ENCODE results near the gene TSPAN9.

TSPAN9 gene

GRCh38 chr12:3230758-3231375 lies 153.7 kb downstream of the TSPAN9 start:
- peaks cover 0 to 11% (median 7%) of the 10 kb centered on the region in 11 experiments; a peak in 14 of 22 replicates for H3K9me3 ChIP-seq (replicated peaks in 1 of 11)
- H3K9ac ChIP-seq, result peak overlapping the region in 4 of 11 experiments; percentile 74 to 86 (median 82); a peak in 8 of 22 replicates
- H3K27ac ChIP-seq, result peak overlapping the region in 6 of 11 experiments; percentile 88 to 98 (median 95); a peak in 9 of 22 replicates
- H3K4me1 ChIP-seq, result peaks cover 28 to 95% (median 83%) of the 10 kb centered on the region in 10 experiments
- no peaks in the 10 kb centered on the region; a peak in 1 of 22 replicates for H4K20me1 ChIP-seq
- H3K27me3 ChIP-seq, result peaks cover 0 to 6% (median 0%) of the 10 kb centered on the region in 11 experiments; a peak in 2 of 22 replicates
- TF ChIP-seq Cebpa-rat (IDR thresholded peaks at IDR 0.05), result no peak
- peak overlapping the region in 9 of 11 experiments; percentile 61 to 92 (median 84); a peak in 17 of 22 replicates for H3K4me2 ChIP-seq
- H3K4me3 ChIP-seq, result peak overlapping the region in 1 of 10 experiments; percentile 1; a peak in 1 of 20 replicates
- H3K36me3 ChIP-seq, result peaks cover 0 to 3% (median 0%) of the 10 kb centered on the region in 11 experiments; a peak in 1 of 22 replicates

- H3K27me3 ChIP-seq, result peaks cover 0 to 6% (median 0%) of the 10 kb centered on the region in 11 experiments; a peak in 2 of 22 replicates
- peaks cover 0 to 3% (median 0%) of the 10 kb centered on the region in 11 experiments; a peak in 1 of 22 replicates for H3K36me3 ChIP-seq
- peak overlapping the region in 4 of 11 experiments; percentile 12 to 86 (median 32); a peak in 6 of 22 replicates for H3K9ac ChIP-seq
- peak overlapping the region in 5 of 11 experiments; percentile 7 to 98 (median 97); a peak in 7 of 22 replicates for H3K27ac ChIP-seq
- peaks cover 22 to 95% (median 83%) of the 10 kb centered on the region in 10 experiments for H3K4me1 ChIP-seq
- no peak for TF ChIP-seq Cebpa-rat (IDR thresholded peaks at IDR 0.05)
- no peak overlapping the region for H3K4me3 ChIP-seq
- peaks cover 0 to 4% (median 0%) of the 10 kb centered on the region in 11 experiments; a peak in 2 of 22 replicates for H4K20me1 ChIP-seq
- H3K9me3 ChIP-seq (replicated peaks in 1 of 11), result peaks cover 0 to 11% (median 7%) of the 10 kb centered on the region in 11 experiments; a peak in 14 of 22 replicates
- peak overlapping the region in 9 of 11 experiments; percentile 61 to 92 (median 84); a peak in 17 of 22 replicates for H3K4me2 ChIP-seq
Observed at GRCh38 chr12:3231399-3231876, 154.3 kb downstream of the TSPAN9 start.

GRCh38 chr12:3233797-3234196 lies 156.6 kb downstream of the TSPAN9 start:
- Histone ChIP-seq H3K27ac (no peak overlapping the region), H3K9ac (no peak overlapping the region), H3K4me2 (peak overlapping the region in 2 of 11 experiments; percentile 1 to 2; a peak in 3 of 22 replicates), H3K27me3 (0 out of 22 replicates have a peak, but pooled peaks cover 0 to 10% (median 0%) of the 10 kb centered on the region in 11 experiments), H3K9me3 (replicated peaks in 1 of 11) (peaks cover 0 to 4% (median 2%) of the 10 kb centered on the region in 11 experiments; a peak in 14 of 22 replicates), H3K4me3 (no peak overlapping the region), H3K36me3 (peaks cover 0 to under 1% (median 0%) of the 10 kb centered on the region in 11 experiments; a peak in 1 of 22 replicates), H4K20me1 (peaks cover 0 to 6% (median 0%) of the 10 kb centered on the region in 11 experiments; a peak in 2 of 22 replicates), H3K4me1 (peaks cover 12 to 95% (median 83%) of the 10 kb centered on the region in 10 experiments; a peak in 19 of 20 replicates)
- TF ChIP-seq Cebpa-rat (IDR thresholded peaks at IDR 0.05), result no peak

GRCh38 chr12:3236345-3237187 lies 159.4 kb downstream of the TSPAN9 start:
- Histone ChIP-seq H3K4me2 (peak overlapping the region in 10 of 11 experiments; percentile 12 to 73 (median 57); a peak in 19 of 22 replicates), H3K27me3 (0 out of 22 replicates have a peak, but pooled peaks cover 0 to 4% (median 0%) of the 10 kb centered on the region in 11 experiments), H3K4me3 (no peak overlapping the region), H3K36me3 (no peaks in the 10 kb centered on the region), H3K27ac (no peak overlapping the region), H4K20me1 (peaks cover 0 to 6% (median 0%) of the 10 kb centered on the region in 11 experiments; a peak in 2 of 22 replicates), H3K9ac (peak overlapping the region in 1 of 11 experiments; percentile 36; a peak in 1 of 22 replicates), H3K9me3 (replicated peaks in 1 of 11) (no peaks in the 10 kb centered on the region), H3K4me1 (peaks cover 0 to 77% (median 60%) of the 10 kb centered on the region in 10 experiments; a peak in 19 of 20 replicates)
- no peak for TF ChIP-seq Cebpa-rat (IDR thresholded peaks at IDR 0.05)

- Histone ChIP-seq H3K9me3 (replicated peaks in 1 of 11) (no peaks in the 10 kb centered on the region), H3K4me1 (peaks cover 2 to 77% (median 58%) of the 10 kb centered on the region in 10 experiments; a peak in 19 of 20 replicates), H4K20me1 (peaks cover 0 to 9% (median 0%) of the 10 kb centered on the region in 11 experiments; a peak in 2 of 22 replicates), H3K27ac (no peak overlapping the region), H3K27me3 (0 out of 22 replicates have a peak, but pooled peaks cover 0 to 4% (median 0%) of the 10 kb centered on the region in 11 experiments), H3K4me3 (no peak overlapping the region), H3K36me3 (no peaks in the 10 kb centered on the region), H3K9ac (0 out of 22 replicates have a peak overlapping the region, but pooled peaks of 1 of the 11 experiments have one; percentile 7), H3K4me2 (peak overlapping the region in 10 of 11 experiments; percentile 1 to 73 (median 57); a peak in 19 of 22 replicates)
- TF ChIP-seq Cebpa-rat (IDR thresholded peaks at IDR 0.05), result no peak
Observed at GRCh38 chr12:3238196-3238595, 161.0 kb downstream of the TSPAN9 start.

- Histone ChIP-seq H3K9ac (no peak overlapping the region), H3K9me3 (replicated peaks in 1 of 11) (peaks cover 0 to 13% (median 0%) of the 10 kb centered on the region in 11 experiments; a peak in 4 of 22 replicates), H3K27me3 (0 out of 22 replicates have a peak, but pooled peaks cover 0 to 4% (median 0%) of the 10 kb centered on the region in 11 experiments), H4K20me1 (peaks cover 0 to 12% (median 0%) of the 10 kb centered on the region in 11 experiments; a peak in 1 of 22 replicates), H3K36me3 (peaks cover 0 to 6% (median 0%) of the 10 kb centered on the region in 11 experiments; a peak in 3 of 22 replicates), H3K4me1 (peaks cover 5 to 68% (median 60%) of the 10 kb centered on the region in 10 experiments; a peak in 19 of 20 replicates), H3K27ac (0 out of 22 replicates have a peak overlapping the region, but pooled peaks of 2 of the 11 experiments have one; percentile 8 to 9), H3K4me2 (no peak overlapping the region), H3K4me3 (no peak overlapping the region)
- no peak for TF ChIP-seq Cebpa-rat (IDR thresholded peaks at IDR 0.05)
Observed at GRCh38 chr12:3241621-3242020, 164.4 kb downstream of the TSPAN9 start.

GRCh38 chr12:3242199-3242863 lies 165.2 kb downstream of the TSPAN9 start:
- H3K4me2 ChIP-seq, result peak overlapping the region in 9 of 11 experiments; percentile 38 to 76 (median 57); a peak in 18 of 22 replicates
- H3K27me3 ChIP-seq, result 0 out of 22 replicates have a peak, but pooled peaks cover 0 to 3% (median 0%) of the 10 kb centered on the region in 11 experiments
- no peak overlapping the region for H3K4me3 ChIP-seq
- TF ChIP-seq Cebpa-rat (IDR thresholded peaks at IDR 0.05), result no peak
- peaks cover 0 to 12% (median 0%) of the 10 kb centered on the region in 11 experiments; a peak in 1 of 22 replicates for H4K20me1 ChIP-seq
- H3K4me1 ChIP-seq, result peaks cover 6 to 68% (median 60%) of the 10 kb centered on the region in 10 experiments; a peak in 19 of 20 replicates
- peaks cover 0 to 13% (median 0%) of the 10 kb centered on the region in 11 experiments; a peak in 4 of 22 replicates for H3K9me3 ChIP-seq (replicated peaks in 1 of 11)
- H3K9ac ChIP-seq, result no peak overlapping the region; a peak in 1 of 22 replicates
- H3K27ac ChIP-seq, result 0 out of 22 replicates have a peak overlapping the region, but pooled peaks of 1 of the 11 experiments have one; percentile 9
- peaks cover 0 to 6% (median 0%) of the 10 kb centered on the region in 11 experiments; a peak in 3 of 22 replicates for H3K36me3 ChIP-seq
